Measurements from ENCODE around the gene USP32.

- TF ChIP-seq ZNF8 (CRISPR knock-in tag; IDR thresholded peaks at IDR 0.05) (no peak), ISL1 (CRISPR knock-in tag; IDR thresholded peaks at IDR 0.05) (no peak), PATZ1 (CRISPR knock-in tag; IDR thresholded peaks at IDR 0.05; ENCODE audit: borderline replicate concordance) (no peak), ESRRG (CRISPR knock-in tag; IDR thresholded peaks at IDR 0.05) (no peak), SNAI2 (CRISPR knock-in tag; IDR thresholded peaks at IDR 0.05) (no peak), CSDC2 (CRISPR knock-in tag; IDR thresholded peaks at IDR 0.05) (no peak), ZFP3 (CRISPR knock-in tag; IDR thresholded peaks at IDR 0.05) (no peak), ZNF565 (CRISPR knock-in tag; conservative IDR thresholded peaks at IDR 0.05; ENCODE audit: low read depth) (no peak), ARNTL (CRISPR knock-in tag; IDR thresholded peaks at IDR 0.05; ENCODE audit: borderline replicate concordance, low read depth) (no peak), ZNF70 (CRISPR knock-in tag; IDR thresholded peaks at IDR 0.05) (no peak)
- TF ChIP-seq, protein P1, sequence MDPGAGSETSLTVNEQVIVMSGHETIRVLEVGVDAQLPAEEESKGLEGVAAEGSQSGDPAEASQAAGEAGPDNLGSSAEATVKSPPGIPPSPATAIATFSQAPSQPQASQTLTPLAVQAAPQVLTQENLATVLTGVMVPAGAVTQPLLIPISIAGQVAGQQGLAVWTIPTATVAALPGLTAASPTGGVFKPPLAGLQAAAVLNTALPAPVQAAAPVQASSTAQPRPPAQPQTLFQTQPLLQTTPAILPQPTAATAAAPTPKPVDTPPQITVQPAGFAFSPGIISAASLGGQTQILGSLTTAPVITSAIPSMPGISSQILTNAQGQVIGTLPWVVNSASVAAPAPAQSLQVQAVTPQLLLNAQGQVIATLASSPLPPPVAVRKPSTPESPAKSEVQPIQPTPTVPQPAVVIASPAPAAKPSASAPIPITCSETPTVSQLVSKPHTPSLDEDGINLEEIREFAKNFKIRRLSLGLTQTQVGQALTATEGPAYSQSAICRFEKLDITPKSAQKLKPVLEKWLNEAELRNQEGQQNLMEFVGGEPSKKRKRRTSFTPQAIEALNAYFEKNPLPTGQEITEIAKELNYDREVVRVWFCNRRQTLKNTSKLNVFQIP (CRISPR knock-in tag; IDR thresholded peaks at IDR 0.05; ENCODE audit: borderline replicate concordance, low read depth) = no peak
Measured at GRCh38 chr17:60301649-60302048, 90.3 kb downstream of the USP32 start.
